Panc1 (cell line): ENCODE results near the gene NOC2L.

Experiments used
- POLR2AphosphoS5 ChIP-seq: IDR thresholded peaks from 2 replicates; pipeline ENCODE4 v1.6.1; 2012; ENCODE audit warnings: mild to moderate bottlenecking, low read depth, low read length, moderate library complexity
- SIN3A ChIP-seq: IDR thresholded peaks from 2 replicates; pipeline ENCODE4 v1.6.1; 2012; ENCODE audit warnings: low read depth, mild to moderate bottlenecking, low read length, moderate library complexity, borderline replicate concordance; ENCODE audit not compliant: insufficient read depth
- TCF7L2 ChIP-seq: IDR thresholded peaks from 2 replicates; pipeline ENCODE4 v1.6.1; 2011; ENCODE audit warnings: mild to moderate bottlenecking, low read depth, low read length, inconsistent platforms
- TF ChIP-seq, protein P1 (sequence below): fragments of 450-650 bp; IDR thresholded peaks from 2 replicates; pipeline ENCODE4 v1.5.1; 2017; ENCODE audit warnings: mild to moderate bottlenecking
- TF ChIP-seq, protein P2 (sequence below), 2 experiments: IDR thresholded peaks; 2 replicates each; pipeline ENCODE4 v1.6.1; 2011 to 2012; ENCODE audit warnings: low read depth in 2 of 2, control low read depth in 1 of 2, low read length in 1 of 2, mild to moderate bottlenecking in 1 of 2, moderate library complexity in 1 of 2; ENCODE audit not compliant: insufficient read depth in 1 of 2

DNA sequence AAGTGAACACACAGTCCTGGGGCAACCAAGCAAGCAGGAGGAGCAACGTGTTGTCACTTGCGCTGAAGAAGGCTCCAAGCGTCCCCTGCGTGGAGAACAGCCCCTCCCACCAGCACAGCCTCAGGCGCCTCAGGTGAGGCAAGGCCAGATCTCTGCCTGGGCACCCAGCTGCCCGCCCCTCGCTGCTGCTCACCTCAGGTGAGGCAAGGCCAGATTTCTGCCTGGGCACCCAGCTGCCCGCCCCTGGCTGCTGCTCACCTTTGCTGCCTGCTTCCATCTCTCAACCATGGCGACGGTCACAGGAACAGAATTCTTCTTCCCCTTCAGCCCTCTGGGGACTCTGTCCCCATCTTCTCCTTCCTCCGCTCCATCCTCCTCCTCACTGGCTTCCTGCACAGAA, 2.4 kb downstream of the NOC2L start:
- TF ChIP-seq, protein P1, sequence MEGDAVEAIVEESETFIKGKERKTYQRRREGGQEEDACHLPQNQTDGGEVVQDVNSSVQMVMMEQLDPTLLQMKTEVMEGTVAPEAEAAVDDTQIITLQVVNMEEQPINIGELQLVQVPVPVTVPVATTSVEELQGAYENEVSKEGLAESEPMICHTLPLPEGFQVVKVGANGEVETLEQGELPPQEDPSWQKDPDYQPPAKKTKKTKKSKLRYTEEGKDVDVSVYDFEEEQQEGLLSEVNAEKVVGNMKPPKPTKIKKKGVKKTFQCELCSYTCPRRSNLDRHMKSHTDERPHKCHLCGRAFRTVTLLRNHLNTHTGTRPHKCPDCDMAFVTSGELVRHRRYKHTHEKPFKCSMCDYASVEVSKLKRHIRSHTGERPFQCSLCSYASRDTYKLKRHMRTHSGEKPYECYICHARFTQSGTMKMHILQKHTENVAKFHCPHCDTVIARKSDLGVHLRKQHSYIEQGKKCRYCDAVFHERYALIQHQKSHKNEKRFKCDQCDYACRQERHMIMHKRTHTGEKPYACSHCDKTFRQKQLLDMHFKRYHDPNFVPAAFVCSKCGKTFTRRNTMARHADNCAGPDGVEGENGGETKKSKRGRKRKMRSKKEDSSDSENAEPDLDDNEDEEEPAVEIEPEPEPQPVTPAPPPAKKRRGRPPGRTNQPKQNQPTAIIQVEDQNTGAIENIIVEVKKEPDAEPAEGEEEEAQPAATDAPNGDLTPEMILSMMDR, result no peak
- no peak for TF ChIP-seq POLR2AphosphoS5
- no peak for TF ChIP-seq SIN3A
- TF ChIP-seq, protein P2, sequence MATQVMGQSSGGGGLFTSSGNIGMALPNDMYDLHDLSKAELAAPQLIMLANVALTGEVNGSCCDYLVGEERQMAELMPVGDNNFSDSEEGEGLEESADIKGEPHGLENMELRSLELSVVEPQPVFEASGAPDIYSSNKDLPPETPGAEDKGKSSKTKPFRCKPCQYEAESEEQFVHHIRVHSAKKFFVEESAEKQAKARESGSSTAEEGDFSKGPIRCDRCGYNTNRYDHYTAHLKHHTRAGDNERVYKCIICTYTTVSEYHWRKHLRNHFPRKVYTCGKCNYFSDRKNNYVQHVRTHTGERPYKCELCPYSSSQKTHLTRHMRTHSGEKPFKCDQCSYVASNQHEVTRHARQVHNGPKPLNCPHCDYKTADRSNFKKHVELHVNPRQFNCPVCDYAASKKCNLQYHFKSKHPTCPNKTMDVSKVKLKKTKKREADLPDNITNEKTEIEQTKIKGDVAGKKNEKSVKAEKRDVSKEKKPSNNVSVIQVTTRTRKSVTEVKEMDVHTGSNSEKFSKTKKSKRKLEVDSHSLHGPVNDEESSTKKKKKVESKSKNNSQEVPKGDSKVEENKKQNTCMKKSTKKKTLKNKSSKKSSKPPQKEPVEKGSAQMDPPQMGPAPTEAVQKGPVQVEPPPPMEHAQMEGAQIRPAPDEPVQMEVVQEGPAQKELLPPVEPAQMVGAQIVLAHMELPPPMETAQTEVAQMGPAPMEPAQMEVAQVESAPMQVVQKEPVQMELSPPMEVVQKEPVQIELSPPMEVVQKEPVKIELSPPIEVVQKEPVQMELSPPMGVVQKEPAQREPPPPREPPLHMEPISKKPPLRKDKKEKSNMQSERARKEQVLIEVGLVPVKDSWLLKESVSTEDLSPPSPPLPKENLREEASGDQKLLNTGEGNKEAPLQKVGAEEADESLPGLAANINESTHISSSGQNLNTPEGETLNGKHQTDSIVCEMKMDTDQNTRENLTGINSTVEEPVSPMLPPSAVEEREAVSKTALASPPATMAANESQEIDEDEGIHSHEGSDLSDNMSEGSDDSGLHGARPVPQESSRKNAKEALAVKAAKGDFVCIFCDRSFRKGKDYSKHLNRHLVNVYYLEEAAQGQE (IDR thresholded peaks at IDR 0.05; ENCODE audit: insufficient read depth in 1 of 2, low read depth in 2 of 2, low read length in 1 of 2), result no peak
- TF ChIP-seq TCF7L2, result no peak
